ENCODE measurements around the gene INTS11. TPM values are rescaled to one million over a fixed set of nuclear protein-coding genes. Genes with fewer than 3 reads are reported as not detected.
A peak's percentile ranks its signal among the peaks of the same experiment; 100 is the strongest.

Gene INTS11
- total RNA-seq, 1 experiment from 2014 or later = 139 TPM

DNA sequence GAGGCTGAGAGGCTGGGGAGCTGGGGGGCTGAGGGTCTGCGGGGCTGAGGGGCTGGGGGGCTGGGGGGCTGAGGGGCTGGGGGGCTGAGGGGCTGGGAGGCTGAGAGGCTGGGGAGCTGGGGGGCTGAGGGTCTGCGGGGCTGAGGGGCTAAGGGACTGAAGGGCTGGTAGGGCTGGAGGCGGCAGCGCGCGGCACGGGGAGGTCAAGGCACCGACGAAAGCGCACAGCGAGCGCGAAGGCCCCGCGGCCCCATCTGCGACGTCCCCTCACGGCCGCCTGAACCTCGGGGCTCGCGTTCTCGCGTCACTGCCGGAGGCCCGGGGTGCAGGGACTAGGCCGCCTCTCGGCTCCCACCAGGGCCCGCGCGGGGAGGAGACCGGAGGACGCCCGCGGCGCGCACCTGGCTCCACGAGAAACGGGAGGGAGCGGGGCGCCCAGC, 356 bp downstream of the INTS11 start:
- no peaks in the 10 kb centered on the region for H3K9me3 ChIP-seq (ENCODE audit: control insufficient read depth, low read depth, low read length)
- H2AFZ ChIP-seq (ENCODE audit: low read length) = no peak overlapping the region
- no peak overlapping the region for H2BK12ac ChIP-seq (ENCODE audit: insufficient read length, low read depth, low read length)
- Mint-ChIP-seq H3K36me3 (ENCODE audit: insufficient read depth in 1 of 3, low read depth in 3 of 3) (peaks cover 8 to 22% (median 18%) of the 10 kb centered on the region in 3 experiments; a peak in 6 of 7 replicates), H3K27ac (no peak overlapping the region), H3K4me3 (peak overlapping the region; percentile 82 to 88), H3K27me3 (ENCODE audit: low read depth) (no peaks in the 10 kb centered on the region), H3K9me3 (no peaks in the 10 kb centered on the region), H3K4me1 (peaks cover 2 to 13% of the 10 kb centered on the region in 2 experiments)
- H4K5ac ChIP-seq (ENCODE audit: insufficient read length, low read depth, low read length) = no peak overlapping the region
- no peak overlapping the region for H2AK5ac ChIP-seq (ENCODE audit: insufficient read length, low read length)
- H4K20me1 ChIP-seq (ENCODE audit: control insufficient read depth, insufficient read depth, insufficient read length) = peaks cover 5% of the 10 kb centered on the region
- H3K27ac ChIP-seq (ENCODE audit: insufficient read length, low read depth, low read length) = no peak overlapping the region
- H3K9ac ChIP-seq (ENCODE audit: extremely low read depth, insufficient read length, low read length) = peak overlapping the region; percentile 61
- H3K56ac ChIP-seq (ENCODE audit: insufficient read length, low read depth, low read length) = no peak overlapping the region
- H4K8ac ChIP-seq (replicated peaks; ENCODE audit: insufficient read length, low read depth, low read length) = no peak overlapping the region
- H3K4me1 ChIP-seq (ENCODE audit: insufficient read depth, low read length) = no peaks in the 10 kb centered on the region
- H4K91ac ChIP-seq (ENCODE audit: insufficient read length, low read depth, low read length) = no peak overlapping the region
- H2BK5ac ChIP-seq (ENCODE audit: insufficient read length, low read length) = no peak overlapping the region
- H3K23me2 ChIP-seq (ENCODE audit: insufficient read length, low read depth, low read length, poor library complexity, severe bottlenecking) = peaks cover 8% of the 10 kb centered on the region
- H3T11ph ChIP-seq (ENCODE audit: low read length) = no peak overlapping the region
- no peak overlapping the region for H2BK20ac ChIP-seq (ENCODE audit: low read depth, low read length, poor library complexity, severe bottlenecking)
- H3K14ac ChIP-seq (ENCODE audit: insufficient read depth, low read length) = peak overlapping the region; percentile 78
- H3K18ac ChIP-seq (ENCODE audit: insufficient read length, low read depth, low read length) = no peak overlapping the region
- H2BK120ac ChIP-seq (ENCODE audit: low read depth, low read length, poor library complexity, severe bottlenecking) = no peak overlapping the region
- no CpG with 5 or more reads among the region's 41 CpGs for WGBS (ENCODE audit: extremely low coverage, insufficient read length, low lambda C conversion rate)
- TF ChIP-seq, protein P1, sequence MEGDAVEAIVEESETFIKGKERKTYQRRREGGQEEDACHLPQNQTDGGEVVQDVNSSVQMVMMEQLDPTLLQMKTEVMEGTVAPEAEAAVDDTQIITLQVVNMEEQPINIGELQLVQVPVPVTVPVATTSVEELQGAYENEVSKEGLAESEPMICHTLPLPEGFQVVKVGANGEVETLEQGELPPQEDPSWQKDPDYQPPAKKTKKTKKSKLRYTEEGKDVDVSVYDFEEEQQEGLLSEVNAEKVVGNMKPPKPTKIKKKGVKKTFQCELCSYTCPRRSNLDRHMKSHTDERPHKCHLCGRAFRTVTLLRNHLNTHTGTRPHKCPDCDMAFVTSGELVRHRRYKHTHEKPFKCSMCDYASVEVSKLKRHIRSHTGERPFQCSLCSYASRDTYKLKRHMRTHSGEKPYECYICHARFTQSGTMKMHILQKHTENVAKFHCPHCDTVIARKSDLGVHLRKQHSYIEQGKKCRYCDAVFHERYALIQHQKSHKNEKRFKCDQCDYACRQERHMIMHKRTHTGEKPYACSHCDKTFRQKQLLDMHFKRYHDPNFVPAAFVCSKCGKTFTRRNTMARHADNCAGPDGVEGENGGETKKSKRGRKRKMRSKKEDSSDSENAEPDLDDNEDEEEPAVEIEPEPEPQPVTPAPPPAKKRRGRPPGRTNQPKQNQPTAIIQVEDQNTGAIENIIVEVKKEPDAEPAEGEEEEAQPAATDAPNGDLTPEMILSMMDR (conservative IDR thresholded peaks at IDR 0.05) = no peak
- H3K4me2 ChIP-seq (ENCODE audit: insufficient read depth, insufficient read length, low read length) = peak overlapping the region; percentile 53
- DNase-seq = no peak
- H3K79me1 ChIP-seq (ENCODE audit: insufficient read depth, low read depth, low read length, poor library complexity, severe bottlenecking) = peaks cover 8% of the 10 kb centered on the region
- peaks cover 17% of the 10 kb centered on the region; the same call in 1 of the 2 replicates for H3K79me2 ChIP-seq (ENCODE audit: insufficient read depth, low read length)
- no peak overlapping the region for H3K23ac ChIP-seq (ENCODE audit: insufficient read length, low read depth, low read length)
- no peaks in the 10 kb centered on the region for H3K27me3 ChIP-seq (ENCODE audit: insufficient read depth, low read length)
- no peak overlapping the region for H3K4ac ChIP-seq (ENCODE audit: low read depth, low read length)
- H2BK15ac ChIP-seq (ENCODE audit: low read depth, low read length) = no peak overlapping the region
